Measurements from ENCODE around the gene NRG2. TPM values are rescaled to one million over a fixed set of nuclear protein-coding genes. Genes with fewer than 3 reads are reported as not detected.

The NRG2 gene
- total and polyA plus RNA-seq, 9 donors, result 2.6 to 32.6 (median 19.3) TPM

- intact Hi-C loops (cut with DNase I), result no loop called here
- H3K4me3 ChIP-seq, result no peak overlapping the region
- H3K36me3 ChIP-seq, result no peaks in the 10 kb centered on the region
- no peak overlapping the region for H3K27ac ChIP-seq
- no peak for DNase-seq
- no peaks in the 10 kb centered on the region for H3K27me3 ChIP-seq
- no peak for TF ChIP-seq EP300 (IDR thresholded peaks at IDR 0.05)
- no peak for TF ChIP-seq CTCF (IDR thresholded peaks at IDR 0.05)
- no peak for TF ChIP-seq POLR2A (IDR thresholded peaks at IDR 0.05)
- no peaks in the 10 kb centered on the region for H3K4me1 ChIP-seq (ENCODE audit: insufficient read depth)
- H3K9me3 ChIP-seq, result no peaks in the 10 kb centered on the region
- 79 to 88% (median 80%) methylated on average over 3 of the region's 3 CpGs for WGBS, 3 donors
Observed at GRCh38 chr5:139985733-139986132, 57.4 kb downstream of the NRG2 start.

GRCh38 chr5:139985290-139985689, 57.8 kb downstream of the NRG2 start:
- intact Hi-C loops (cut with DNase I), result no loop called here
- WGBS, 3 donors, result 63 to 82% (median 68%) methylated on average over 5 of the region's 5 CpGs
- no peaks in the 10 kb centered on the region for H3K36me3 ChIP-seq
- no peak for DNase-seq
- no peak overlapping the region for H3K4me3 ChIP-seq
- no peaks in the 10 kb centered on the region for H3K9me3 ChIP-seq
- TF ChIP-seq EP300 (IDR thresholded peaks at IDR 0.05) (no peak), CTCF (IDR thresholded peaks at IDR 0.05) (no peak), POLR2A (IDR thresholded peaks at IDR 0.05) (no peak)
- H3K27ac ChIP-seq, result no peak overlapping the region
- H3K27me3 ChIP-seq, result no peaks in the 10 kb centered on the region
- no peaks in the 10 kb centered on the region for H3K4me1 ChIP-seq (ENCODE audit: insufficient read depth)

GRCh38 chr5:139984816-139985215, 58.3 kb downstream of the NRG2 start:
- DNase-seq, result no peak
- Histone ChIP-seq H3K9me3 (no peaks in the 10 kb centered on the region), H3K27me3 (no peaks in the 10 kb centered on the region), H3K4me1 (ENCODE audit: insufficient read depth) (no peaks in the 10 kb centered on the region), H3K36me3 (no peaks in the 10 kb centered on the region), H3K4me3 (no peak overlapping the region), H3K27ac (no peak overlapping the region)
- intact Hi-C loops (cut with DNase I), result no loop called here
- TF ChIP-seq EP300 (IDR thresholded peaks at IDR 0.05) (no peak), CTCF (IDR thresholded peaks at IDR 0.05) (no peak), POLR2A (IDR thresholded peaks at IDR 0.05) (no peak)
- WGBS, 3 donors, result 98 to 100% (median 100%) methylated on average over 1 of the region's 1 CpG

- no peak for TF ChIP-seq CTCF (IDR thresholded peaks at IDR 0.05)
- Histone ChIP-seq H3K27me3 (no peaks in the 10 kb centered on the region), H3K27ac (no peak overlapping the region), H3K9me3 (no peaks in the 10 kb centered on the region), H3K4me1 (ENCODE audit: insufficient read depth) (no peaks in the 10 kb centered on the region), H3K4me3 (no peak overlapping the region), H3K36me3 (no peaks in the 10 kb centered on the region)
- intact Hi-C loops (cut with DNase I), result no loop called here
- no peak for DNase-seq
Observed at GRCh38 chr5:139982975-139983240, 60.2 kb downstream of the NRG2 start.

All from ovary (tissue), 9 donors.